Measurements from ENCODE around the gene SPTB.

DNA sequence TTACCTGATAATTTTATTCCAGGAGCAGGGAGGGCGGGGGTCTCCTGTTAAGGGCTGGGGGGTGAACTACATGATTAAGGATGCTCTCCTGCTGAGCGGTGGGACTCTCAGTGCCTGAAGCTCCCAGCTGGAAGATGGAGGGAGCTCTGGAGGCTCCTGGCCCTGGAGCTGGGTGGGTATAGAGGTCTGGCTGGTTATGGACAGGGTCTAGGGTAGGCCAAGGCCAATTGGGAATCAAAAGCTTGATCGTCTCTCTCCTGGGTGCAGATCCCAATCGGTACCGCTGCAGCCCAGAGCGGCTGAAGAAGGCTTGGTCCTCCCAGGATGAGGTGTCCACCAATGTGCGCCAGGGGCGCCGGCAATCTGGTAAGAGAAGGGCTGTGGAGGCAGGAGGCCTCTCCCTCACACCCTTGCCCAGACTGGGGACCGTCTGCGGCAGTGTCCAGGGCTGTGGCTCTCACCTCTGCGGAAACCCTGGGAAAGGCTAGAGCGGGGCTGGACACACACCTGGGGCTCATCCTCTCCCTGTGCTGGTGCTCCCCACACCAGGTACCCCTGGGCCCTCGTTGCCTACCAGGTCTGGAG lies 147.1 kb downstream of the SPTB start:
- TF ChIP-seq, protein P1, sequence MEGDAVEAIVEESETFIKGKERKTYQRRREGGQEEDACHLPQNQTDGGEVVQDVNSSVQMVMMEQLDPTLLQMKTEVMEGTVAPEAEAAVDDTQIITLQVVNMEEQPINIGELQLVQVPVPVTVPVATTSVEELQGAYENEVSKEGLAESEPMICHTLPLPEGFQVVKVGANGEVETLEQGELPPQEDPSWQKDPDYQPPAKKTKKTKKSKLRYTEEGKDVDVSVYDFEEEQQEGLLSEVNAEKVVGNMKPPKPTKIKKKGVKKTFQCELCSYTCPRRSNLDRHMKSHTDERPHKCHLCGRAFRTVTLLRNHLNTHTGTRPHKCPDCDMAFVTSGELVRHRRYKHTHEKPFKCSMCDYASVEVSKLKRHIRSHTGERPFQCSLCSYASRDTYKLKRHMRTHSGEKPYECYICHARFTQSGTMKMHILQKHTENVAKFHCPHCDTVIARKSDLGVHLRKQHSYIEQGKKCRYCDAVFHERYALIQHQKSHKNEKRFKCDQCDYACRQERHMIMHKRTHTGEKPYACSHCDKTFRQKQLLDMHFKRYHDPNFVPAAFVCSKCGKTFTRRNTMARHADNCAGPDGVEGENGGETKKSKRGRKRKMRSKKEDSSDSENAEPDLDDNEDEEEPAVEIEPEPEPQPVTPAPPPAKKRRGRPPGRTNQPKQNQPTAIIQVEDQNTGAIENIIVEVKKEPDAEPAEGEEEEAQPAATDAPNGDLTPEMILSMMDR (IDR thresholded peaks at IDR 0.05 in 4 of 5, conservative IDR thresholded peaks at IDR 0.05 in 1 of 5) = no peak
- no peak for TF ChIP-seq POLR2A (IDR thresholded peaks at IDR 0.05)
